AG04449 (cell line): ENCODE data around the gene PM20D2.

Experiments used
- CTCF ChIA-PET: fragments of 350-600 bp; formaldehyde crosslinking; extraction: SDS; loops from one replicate; lab custom pipeline; 2021; ENCODE audit warnings: antibody characterized with exemption; lab: Yijun Ruan, JAX
- POLR2A ChIA-PET: fragments of 400-600, 350-600 bp; formaldehyde crosslinking; extraction: SDS; loops from one replicate; lab custom pipeline; 2020; ENCODE audit warnings: antibody characterized with exemption, inconsistent platforms; lab: Yijun Ruan, JAX
- DNase-seq: peaks from one replicate; pipeline ENCODE4 v3.0.0-alpha.2; 2010; ENCODE audit warnings: low read depth, low spot score
- H3K4me3 ChIP-seq: 2 replicates; pipeline ENCODE4 v1.5.1; 2011; ENCODE audit warnings: low read depth, mild to moderate bottlenecking, control low read depth, low read length
- TF ChIP-seq, protein P1 (sequence below): IDR thresholded peaks from one replicate; pipeline ENCODE4 v1.5.1; 2011; ENCODE audit warnings: mild to moderate bottlenecking, moderate library complexity, low read length, control low read depth, inconsistent platforms; ENCODE audit not compliant: insufficient read depth; ENCODE audit errors: missing control alignments

Gene PM20D2

GRCh38 chr6:89190741-89191140 is 44.9 kb downstream of the PM20D2 start:
- TF ChIP-seq, protein P1, sequence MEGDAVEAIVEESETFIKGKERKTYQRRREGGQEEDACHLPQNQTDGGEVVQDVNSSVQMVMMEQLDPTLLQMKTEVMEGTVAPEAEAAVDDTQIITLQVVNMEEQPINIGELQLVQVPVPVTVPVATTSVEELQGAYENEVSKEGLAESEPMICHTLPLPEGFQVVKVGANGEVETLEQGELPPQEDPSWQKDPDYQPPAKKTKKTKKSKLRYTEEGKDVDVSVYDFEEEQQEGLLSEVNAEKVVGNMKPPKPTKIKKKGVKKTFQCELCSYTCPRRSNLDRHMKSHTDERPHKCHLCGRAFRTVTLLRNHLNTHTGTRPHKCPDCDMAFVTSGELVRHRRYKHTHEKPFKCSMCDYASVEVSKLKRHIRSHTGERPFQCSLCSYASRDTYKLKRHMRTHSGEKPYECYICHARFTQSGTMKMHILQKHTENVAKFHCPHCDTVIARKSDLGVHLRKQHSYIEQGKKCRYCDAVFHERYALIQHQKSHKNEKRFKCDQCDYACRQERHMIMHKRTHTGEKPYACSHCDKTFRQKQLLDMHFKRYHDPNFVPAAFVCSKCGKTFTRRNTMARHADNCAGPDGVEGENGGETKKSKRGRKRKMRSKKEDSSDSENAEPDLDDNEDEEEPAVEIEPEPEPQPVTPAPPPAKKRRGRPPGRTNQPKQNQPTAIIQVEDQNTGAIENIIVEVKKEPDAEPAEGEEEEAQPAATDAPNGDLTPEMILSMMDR, result no peak
- no peak overlapping the region for H3K4me3 ChIP-seq
- ChIA-PET POLR2A (no interaction called here), CTCF (no interaction called here)
- no peak for DNase-seq

- POLR2A ChIA-PET, result no interaction called here
- TF ChIP-seq, protein P1, result no peak
- no peak for DNase-seq
- CTCF ChIA-PET, result no interaction called here
- H3K4me3 ChIP-seq, result no peak overlapping the region
Measured at GRCh38 chr6:89194559-89194958, 48.7 kb downstream of the PM20D2 start.

DNA sequence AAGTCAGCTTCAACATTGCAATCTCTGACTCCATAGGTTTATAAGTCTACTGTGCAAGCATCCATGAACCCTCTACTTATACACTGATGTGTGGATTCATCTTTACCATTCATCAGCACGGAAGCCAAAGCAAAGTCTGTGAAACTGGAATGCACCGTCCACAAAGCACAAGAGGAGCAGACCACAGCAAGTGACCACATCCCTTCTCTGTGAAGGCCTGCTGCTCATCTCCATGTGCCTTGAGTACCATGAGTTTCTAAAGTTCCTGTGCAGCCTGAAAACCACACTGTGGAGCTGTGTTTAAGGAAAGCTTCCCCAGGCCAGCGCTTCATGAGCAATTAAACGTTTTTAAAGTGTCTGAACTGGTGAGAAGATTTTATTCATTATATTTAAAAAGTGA is 51.3 kb downstream of the PM20D2 start:
- TF ChIP-seq, protein P1, result no peak
- no peak for DNase-seq
- POLR2A ChIA-PET, result no interaction called here
- no peak overlapping the region for H3K4me3 ChIP-seq
- CTCF ChIA-PET, result no interaction called here

GRCh38 chr6:89198235-89198634 is 52.4 kb downstream of the PM20D2 start:
- no peak for DNase-seq
- CTCF ChIA-PET, result no interaction called here

DNA sequence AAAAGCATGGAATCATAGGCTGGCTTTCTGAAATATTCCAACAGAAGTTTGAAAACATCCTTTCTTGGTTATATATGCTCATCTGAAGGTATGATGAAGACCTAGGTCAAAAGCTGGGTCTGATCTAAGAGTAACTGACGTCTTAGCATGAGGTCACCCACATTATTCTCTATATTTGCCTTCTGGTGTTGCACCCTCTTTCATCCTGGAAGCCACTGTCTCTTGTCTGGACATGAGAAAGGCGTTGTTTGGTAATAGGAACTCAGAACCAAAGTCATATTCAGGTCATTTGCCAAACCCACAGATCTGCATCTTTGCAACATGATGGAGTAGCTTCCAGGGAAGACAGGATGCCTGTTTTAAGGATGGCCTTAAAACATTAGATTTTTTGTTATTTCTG is 53.7 kb downstream of the PM20D2 start:
- no peak for DNase-seq
- TF ChIP-seq, protein P1, result no peak
- no peak overlapping the region for H3K4me3 ChIP-seq
- CTCF ChIA-PET, result no interaction called here
- POLR2A ChIA-PET, result no interaction called here

More at GRCh38 chr6:89198235-89198634, 52.4 kb downstream of the PM20D2 start:
- POLR2A ChIA-PET, result no interaction called here
- no peak overlapping the region for H3K4me3 ChIP-seq
- TF ChIP-seq, protein P1, result no peak

GRCh38 chr6:89200706-89201215 is 54.9 kb downstream of the PM20D2 start:
- no peak for DNase-seq
- ChIA-PET CTCF (no interaction called here), POLR2A (no interaction called here)
- H3K4me3 ChIP-seq, result no peak overlapping the region
- TF ChIP-seq, protein P1, result no peak
